Fibroblast of lung (primary cell): ENCODE results near the gene CLEC6A. TPM values are rescaled to one million over a fixed set of nuclear protein-coding genes. Genes with fewer than 3 reads are reported as not detected.
"Not testable (repeated sequence)": the region's sequence is repeated elsewhere in the genome, so short reads cannot be mapped to it uniquely, and the experiment has no call there.

Experiments
- DNase-seq, 2 donors: peaks; one replicate each; pipeline versions ENCODE4 v3.0.0 to v3.0.0-alpha.2; 2010; ENCODE audit warnings: low read depth in 2 of 2
- H2AFZ ChIP-seq: 2 replicates; pipeline ENCODE4 v1.5.1; 2012; ENCODE audit warnings: low read length, control low read depth, inconsistent platforms
- H3K27ac ChIP-seq: 2 replicates; pipeline ENCODE4 v1.5.1; 2011; ENCODE audit warnings: low read length, control low read depth; ENCODE audit not compliant: insufficient read depth
- H3K27me3 ChIP-seq: 2 replicates; pipeline ENCODE4 v1.5.1; 2011; ENCODE audit warnings: mild to moderate bottlenecking, low read length; ENCODE audit not compliant: control insufficient read depth, insufficient read depth
- H3K36me3 ChIP-seq: 2 replicates; pipeline ENCODE4 v1.5.1; 2011; ENCODE audit warnings: low read length; ENCODE audit not compliant: control insufficient read depth, insufficient read depth
- H3K4me1 ChIP-seq: 2 replicates; pipeline ENCODE4 v1.5.1; 2011; ENCODE audit warnings: low read length; ENCODE audit not compliant: control insufficient read depth, insufficient read depth; ENCODE audit errors: extremely low read depth
- H3K4me2 ChIP-seq: 2 replicates; pipeline ENCODE4 v1.5.1; 2011; ENCODE audit warnings: low read length, control low read depth; ENCODE audit not compliant: insufficient read depth; ENCODE audit errors: extremely low read depth
- H3K4me3 ChIP-seq, 4 experiments: fragments of 200-600 bp in 1 of 4; sonication (generic) in 1 of 4; replicated peaks in 1 of 4; 2 replicates each; pipeline ENCODE4 v1.5.1; 2011 to 2016; ENCODE audit warnings: low read length in 4 of 4, low read depth in 3 of 4, mild to moderate bottlenecking in 3 of 4, control low read depth in 2 of 4, inconsistent platforms in 1 of 4, mixed read lengths in 1 of 4; ENCODE audit not compliant: insufficient read depth in 1 of 4; ENCODE audit errors: control extremely low read depth in 1 of 4
- H3K79me2 ChIP-seq: 2 replicates; pipeline ENCODE4 v1.5.1; 2012; ENCODE audit warnings: mild to moderate bottlenecking, low read length, inconsistent platforms; ENCODE audit not compliant: control insufficient read depth, insufficient read depth
- H3K9ac ChIP-seq: 2 replicates; pipeline ENCODE4 v1.5.1; 2011; ENCODE audit warnings: mild to moderate bottlenecking, low read length, control low read depth; ENCODE audit not compliant: insufficient read depth
- H3K9me3 ChIP-seq: 2 replicates; pipeline ENCODE4 v1.5.1; 2012; ENCODE audit warnings: low read depth, low read length; ENCODE audit not compliant: control insufficient read depth, insufficient read depth
- H4K20me1 ChIP-seq: 2 replicates; pipeline ENCODE4 v1.5.1; 2011; ENCODE audit warnings: low read length; ENCODE audit not compliant: control insufficient read depth, insufficient read depth; ENCODE audit errors: extremely low read depth
- CTCF ChIP-seq, 2 donors: IDR thresholded peaks in 1 of 2; conservative IDR thresholded peaks in 1 of 2; 1 replicate in 1 of 2; 2 replicates in 1 of 2; pipeline ENCODE4 v1.5.1; 2011 to 2012; ENCODE audit warnings: low read length in 2 of 2, control low read depth in 1 of 2, inconsistent platforms in 1 of 2, low read depth in 1 of 2, mild to moderate bottlenecking in 1 of 2
- EZH2 ChIP-seq: IDR thresholded peaks from 2 replicates; pipeline ENCODE4 v1.5.1; 2012; ENCODE audit warnings: low read length, control low read depth, mild to moderate bottlenecking; ENCODE audit errors: missing control alignments
- polyA minus RNA-seq: library from RNA; depleted of rRNA, polyadenylated mRNA; stranded (reverse); fragments of >200 nt; gene quantifications from 2 replicates; pipeline ENCODE4 v1.2.3, GENCODE V29; 2011; ENCODE audit warnings: low replicate concordance
- polyA plus RNA-seq, 2 donors: library from polyadenylated mRNA; depleted of rRNA in 1 of 2; stranded (reverse) in 1 of 2; unstranded in 1 of 2; fragments of >200 nt; gene quantifications; 2 replicates each; pipeline ENCODE4 v1.2.1, GENCODE V29; 2011 to 2012; ENCODE audit warnings: missing spikeins in 1 of 2
- total RNA-seq: library from RNA; depleted of rRNA; stranded (reverse); fragments of >200 nt; gene quantifications from 2 replicates; pipeline ENCODE4 v1.2.1, GENCODE V29; 2014

Gene CLEC6A
- total RNA-seq, result not detected in 2 replicates
- polyA plus RNA-seq, result not detected in 2 replicates
- not detected in 2 replicates for polyA plus RNA-seq (2012)
- not detected in 2 replicates for polyA minus RNA-seq

- H3K4me3 ChIP-seq, result no peak within 1 kb of the TSS
- no peak within 1 kb of the TSS for H3K9ac ChIP-seq
- no peak within 1 kb of the TSS for H3K27ac ChIP-seq
- H3K79me2 ChIP-seq, result no peaks in the 10 kb centered on the region
- no peak for TF ChIP-seq EZH2
- no peak for TF ChIP-seq CTCF (conservative IDR thresholded peaks at IDR 0.05 in 1 of 2, IDR thresholded peaks at IDR 0.05 in 1 of 2; ENCODE audit: low read depth in 1 of 2, low read length in 2 of 2)
- no peaks in the 10 kb centered on the region for H4K20me1 ChIP-seq
- H3K9me3 ChIP-seq, result no peaks in the 10 kb centered on the region
- no peak within 1 kb of the TSS for H3K4me2 ChIP-seq
- no peak within 1 kb of the TSS for H2AFZ ChIP-seq
- no peaks in the 10 kb centered on the region for H3K27me3 ChIP-seq
- H3K36me3 ChIP-seq, result no peaks in the 10 kb centered on the region
- DNase-seq, result no peak
- H3K4me1 ChIP-seq, result no peaks in the 10 kb centered on the region
Observed at GRCh38 chr12:8455727-8456360, at the start of gene CLEC6A. Gene CLEC6A (plus strand): TSS chr12:8455962. CDS start chr12:8456112, 150 bp downstream.

- not testable (repeated sequence) for H3K4me3 ChIP-seq, H3K4me1 ChIP-seq, H3K27ac ChIP-seq, H3K9me3 ChIP-seq, H3K9ac ChIP-seq, H3K27me3 ChIP-seq, H3K4me2 ChIP-seq, DNase-seq, H3K36me3 ChIP-seq, H3K79me2 ChIP-seq, H4K20me1 ChIP-seq, H2AFZ ChIP-seq
Observed at GRCh38 chr12:8419576-8419975, 36.2 kb upstream of the CLEC6A start.

- Histone ChIP-seq H3K27ac (no peak overlapping the region), H2AFZ (no peak overlapping the region), H3K4me3 (no peak overlapping the region), H3K9ac (no peak overlapping the region), H3K4me2 (no peak overlapping the region), H3K9me3 (no peaks in the 10 kb centered on the region), H3K27me3 (no peaks in the 10 kb centered on the region), H3K79me2 (no peaks in the 10 kb centered on the region), H3K36me3 (no peaks in the 10 kb centered on the region), H3K4me1 (no peaks in the 10 kb centered on the region), H4K20me1 (no peaks in the 10 kb centered on the region)
- no peak for DNase-seq
- TF ChIP-seq CTCF (conservative IDR thresholded peaks at IDR 0.05 in 1 of 2, IDR thresholded peaks at IDR 0.05 in 1 of 2; ENCODE audit: low read depth in 1 of 2, low read length in 2 of 2) (no peak), EZH2 (no peak)
Observed at GRCh38 chr12:8420506-8420905, 35.3 kb upstream of the CLEC6A start.

GRCh38 chr12:8444536-8445278, 11.1 kb upstream of the CLEC6A start:
- not testable (repeated sequence) for H3K27me3 ChIP-seq, H2AFZ ChIP-seq, H3K4me3 ChIP-seq, H3K36me3 ChIP-seq, H3K9ac ChIP-seq, H3K79me2 ChIP-seq, H3K27ac ChIP-seq, H4K20me1 ChIP-seq, DNase-seq, H3K4me1 ChIP-seq, H3K4me2 ChIP-seq, H3K9me3 ChIP-seq
